OCI-LY3 (cell line): ENCODE data around the gene CD200.

Source experiments
- H2AFZ ChIP-seq: fragments of 200-600, 300-600 bp; shearing (Covaris generic); 2 replicates; pipeline ENCODE4 v1.6.0; 2014; ENCODE audit warnings: antibody characterized with exemption, low read depth, low read length
- H3K27ac ChIP-seq: fragments of 200-600, 300-600 bp; sonication (generic); 2 replicates; pipeline ENCODE4 v1.5.1; 2014; ENCODE audit warnings: mild to moderate bottlenecking, low read length, moderate library complexity, mixed read lengths
- H3K27me3 ChIP-seq: fragments of 200-600, 300-600 bp; sonication (generic); 2 replicates; pipeline ENCODE4 v1.6.1; 2014; ENCODE audit warnings: low read depth, low read length, mixed read lengths
- H3K36me3 ChIP-seq: fragments of 200-600, 300-600 bp; sonication (generic); replicated peaks from 2 replicates; pipeline ENCODE3; 2014; ENCODE audit warnings: low read depth, low read length, mixed read lengths
- H3K4me1 ChIP-seq: fragments of 300-600, 200-600 bp; sonication (generic); 2 replicates; pipeline ENCODE4 v1.6.1; 2014; ENCODE audit warnings: low read length, mixed read lengths
- H3K4me2 ChIP-seq: fragments of 200-600, 300-600 bp; sonication (generic); 2 replicates; pipeline ENCODE4 v1.6.1; 2014; ENCODE audit warnings: low read length, mixed read lengths
- H3K4me3 ChIP-seq: fragments of 300-600, 200-600 bp; sonication (generic); 2 replicates; pipeline ENCODE4 v1.5.1; 2014; ENCODE audit warnings: antibody characterized with exemption, mild to moderate bottlenecking, low read length, moderate library complexity
- H3K79me2 ChIP-seq: fragments of 300-600, 200-600 bp; shearing (Covaris generic); 2 replicates; pipeline ENCODE4 v1.6.1; 2014; ENCODE audit warnings: mild to moderate bottlenecking, low read length, mixed read lengths
- H3K9ac ChIP-seq: fragments of 300-600, 200-600 bp; shearing (Covaris generic); 2 replicates; pipeline ENCODE4 v1.6.0; 2014; ENCODE audit warnings: mild to moderate bottlenecking, low read length, moderate library complexity
- H3K9me3 ChIP-seq: fragments of 200-600, 300-600 bp; shearing (Covaris generic); 2 replicates; pipeline ENCODE4 v1.6.1; 2014; ENCODE audit warnings: low read length, mixed read lengths; ENCODE audit not compliant: insufficient read depth
- H4K20me1 ChIP-seq: fragments of 200-600, 300-600 bp; sonication (generic); 2 replicates; pipeline ENCODE4 v1.6.1; 2016; ENCODE audit warnings: low read length, mixed read lengths; ENCODE audit not compliant: insufficient read depth
- CTCF ChIP-seq: fragments of 200-600, 300-600 bp; sonication (generic); IDR thresholded peaks from 2 replicates; pipeline ENCODE4 v1.5.1; 2014; ENCODE audit warnings: antibody characterized with exemption, low read length, low read depth
- EZH2phosphoT487 ChIP-seq: fragments of 200-600 bp; shearing (Covaris generic); IDR thresholded peaks from 2 replicates; pipeline ENCODE4 v1.6.1; 2018; ENCODE audit warnings: antibody characterized with exemption, mixed run types, low read depth

The CD200 gene

GRCh38 chr3:112345681-112346080 lies 12.7 kb downstream of the CD200 start:
- Histone ChIP-seq H3K36me3 (no peaks in the 10 kb centered on the region), H3K79me2 (no peaks in the 10 kb centered on the region)

GRCh38 chr3:112346491-112347122 lies 13.7 kb downstream of the CD200 start:
- Histone ChIP-seq H3K9ac (no peak overlapping the region), H3K4me3 (no peak overlapping the region), H3K79me2 (no peaks in the 10 kb centered on the region), H4K20me1 (no peaks in the 10 kb centered on the region), H3K4me1 (peaks cover 9% of the 10 kb centered on the region; the same call in 1 of the 2 replicates), H3K36me3 (no peaks in the 10 kb centered on the region), H2AFZ (no peak overlapping the region), H3K27ac (no peak overlapping the region), H3K27me3 (no peaks in the 10 kb centered on the region), H3K9me3 (no peaks in the 10 kb centered on the region), H3K4me2 (no peak overlapping the region)
- no peak for TF ChIP-seq EZH2phosphoT487
- no peak for TF ChIP-seq CTCF

More at GRCh38 chr3:112345681-112346080, 12.7 kb downstream of the CD200 start:
- Histone ChIP-seq H3K4me2 (no peak overlapping the region), H3K27ac (no peak overlapping the region), H3K4me3 (no peak overlapping the region), H3K4me1 (peaks cover 9% of the 10 kb centered on the region; the same call in 1 of the 2 replicates), H3K27me3 (no peaks in the 10 kb centered on the region), H3K9ac (no peak overlapping the region), H4K20me1 (no peaks in the 10 kb centered on the region), H2AFZ (no peak overlapping the region), H3K9me3 (no peaks in the 10 kb centered on the region)
- no peak for TF ChIP-seq EZH2phosphoT487
- TF ChIP-seq CTCF = no peak

- Histone ChIP-seq H3K9ac (no peak overlapping the region), H3K36me3 (no peaks in the 10 kb centered on the region), H3K27me3 (no peaks in the 10 kb centered on the region), H3K4me2 (no peak overlapping the region), H3K79me2 (no peaks in the 10 kb centered on the region), H4K20me1 (no peaks in the 10 kb centered on the region), H3K9me3 (no peaks in the 10 kb centered on the region), H2AFZ (no peak overlapping the region), H3K4me3 (no peak overlapping the region), H3K4me1 (peaks cover 9% of the 10 kb centered on the region; the same call in 1 of the 2 replicates), H3K27ac (no peak overlapping the region)
- TF ChIP-seq CTCF (no peak), EZH2phosphoT487 (no peak)
Observed at GRCh38 chr3:112348943-112349342, 16.0 kb downstream of the CD200 start.

GRCh38 chr3:112349557-112349956 lies 16.6 kb downstream of the CD200 start:
- no peak overlapping the region for H3K9ac ChIP-seq
- no peak overlapping the region for H3K4me2 ChIP-seq
- no peak overlapping the region for H2AFZ ChIP-seq
- H4K20me1 ChIP-seq = no peaks in the 10 kb centered on the region
- H3K4me3 ChIP-seq = no peak overlapping the region
- TF ChIP-seq CTCF (no peak), EZH2phosphoT487 (no peak)
- no peaks in the 10 kb centered on the region for H3K79me2 ChIP-seq
- no peaks in the 10 kb centered on the region for H3K27me3 ChIP-seq
- H3K4me1 ChIP-seq = peaks cover 9% of the 10 kb centered on the region; the same call in 1 of the 2 replicates
- no peaks in the 10 kb centered on the region for H3K9me3 ChIP-seq
- H3K36me3 ChIP-seq = no peaks in the 10 kb centered on the region
- H3K27ac ChIP-seq = no peak overlapping the region
